Middle frontal gyrus (tissue), 1 donor: ENCODE results near the gene TCF7L2.

Experiments
- DNase-seq: peaks from one replicate; pipeline ENCODE4 v3.0.0-alpha.2; 2015; ENCODE audit warnings: low spot score; ENCODE audit errors: extremely low spot score

The TCF7L2 gene

GRCh38 chr10:113175756-113176651, 226.0 kb downstream of the TCF7L2 start:
- DNase-seq, result peak; percentile 13

GRCh38 chr10:113176652-113177155, 226.7 kb downstream of the TCF7L2 start:
- DNase-seq, result no peak

- peak; percentile 39 for DNase-seq
Observed at GRCh38 chr10:113177156-113177935, 227.3 kb downstream of the TCF7L2 start.

GRCh38 chr10:113177936-113178335, 227.9 kb downstream of the TCF7L2 start:
- DNase-seq, result no peak

- no peak for DNase-seq
Observed at GRCh38 chr10:113178771-113179170, 228.7 kb downstream of the TCF7L2 start.

GRCh38 chr10:113179265-113179664, 229.2 kb downstream of the TCF7L2 start:
- no peak for DNase-seq

- DNase-seq, result no peak
Observed at GRCh38 chr10:113179966-113180365, 229.9 kb downstream of the TCF7L2 start.

GRCh38 chr10:113180401-113181154, 230.5 kb downstream of the TCF7L2 start:
- DNase-seq, result no peak

- no peak for DNase-seq
Observed at GRCh38 chr10:113182154-113182553, 232.1 kb downstream of the TCF7L2 start.

- DNase-seq, result no peak
Observed at GRCh38 chr10:113183573-113183972, 233.5 kb downstream of the TCF7L2 start.

GRCh38 chr10:113187063-113187777, 237.2 kb downstream of the TCF7L2 start:
- peak; percentile 14 for DNase-seq

GRCh38 chr10:113199459-113199858, 249.4 kb downstream of the TCF7L2 start:
- no peak for DNase-seq

- no peak for DNase-seq
Observed at GRCh38 chr10:113202011-113202410, 252.0 kb downstream of the TCF7L2 start.

GRCh38 chr10:113207924-113208323, 257.9 kb downstream of the TCF7L2 start:
- DNase-seq, result no peak

- DNase-seq, result no peak
Observed at GRCh38 chr10:113213035-113213434, 263.0 kb downstream of the TCF7L2 start.

- no peak for DNase-seq
Observed at GRCh38 chr10:113214331-113214730, 264.3 kb downstream of the TCF7L2 start.

GRCh38 chr10:113216102-113216501, 266.1 kb downstream of the TCF7L2 start:
- no peak for DNase-seq
